Breast epithelium (tissue), 4 donors: ENCODE results near the gene HIPK4. TPM values are rescaled to one million over a fixed set of nuclear protein-coding genes. Genes with fewer than 3 reads are reported as not detected.

Source experiments
- DNase-seq, 2 donors: peaks; one replicate each; pipeline ENCODE4 v3.0.0-alpha.2; 2019; ENCODE audit warnings: low spot score in 2 of 2
- H3K27ac ChIP-seq, 2 donors: fragments of 200-600 bp; sonication (generic) in 1 of 2; one replicate each; pipeline ENCODE4 v1.5.1; 2016 to 2019; ENCODE audit warnings: mild to moderate bottlenecking in 1 of 2
- H3K27me3 ChIP-seq, 2 donors: fragments of 200-600 bp; sonication (generic) in 1 of 2; one replicate each; pipeline versions ENCODE4 v1.5.1 to v1.6.0; 2017 to 2019; ENCODE audit warnings: control low read depth in 1 of 2, mild to moderate bottlenecking in 1 of 2
- H3K36me3 ChIP-seq: fragments of 200-600 bp; one replicate; pipeline ENCODE4 v1.5.1; 2019
- H3K4me1 ChIP-seq, 2 donors: fragments of 200-600 bp; sonication (generic); one replicate each; pipeline ENCODE4 v1.5.1; 2016 to 2019; ENCODE audit warnings: control low read depth in 1 of 2
- H3K4me3 ChIP-seq, 3 donors: fragments of 200-600 bp; sonication (generic); 1 replicate in 2 of 3; 2 replicates in 1 of 3; pipeline ENCODE4 v1.5.1; 2016 to 2019; ENCODE audit warnings: mild to moderate bottlenecking in 3 of 3, moderate library complexity in 2 of 3
- H3K9me3 ChIP-seq, 2 donors: fragments of 200-600 bp; sonication (generic) in 1 of 2; one replicate each; pipeline ENCODE4 v1.5.1; 2016 to 2019; ENCODE audit warnings: control low read depth in 1 of 2
- CTCF ChIP-seq, 3 donors: fragments of 450-650 bp; IDR thresholded peaks; one replicate each; pipeline ENCODE4 v1.5.1; 2016 to 2017; ENCODE audit warnings: antibody characterized with exemption in 3 of 3, mild to moderate bottlenecking in 3 of 3, moderate library complexity in 3 of 3
- POLR2A ChIP-seq: fragments of 450-650 bp; IDR thresholded peaks from one replicate; pipeline ENCODE4 v1.6.1; 2016; ENCODE audit warnings: antibody characterized with exemption, mild to moderate bottlenecking, moderate library complexity
- POLR2AphosphoS5 ChIP-seq, 3 donors: sonication (generic); formaldehyde crosslinking; IDR thresholded peaks; one replicate each; pipeline ENCODE4 v1.6.1; 2017; ENCODE audit warnings: antibody characterized with exemption in 3 of 3
- intact Hi-C: fragments of 100-400 bp; cut with DNase I; formaldehyde crosslinking; loops from one replicate; pipeline ENCODE4 v1.15.1; 2023; ENCODE audit warnings: low total_unique reads
- total RNA-seq, 3 donors: library from RNA; depleted of rRNA; stranded (reverse); fragments of >200 nt; gene quantifications; one replicate each; pipeline ENCODE4 v1.1.0, GENCODE V29; 2016

Gene HIPK4
- total RNA-seq, 3 donors from 2014 or later, result 0.16 to 0.33 TPM; not detected in 1

- peak overlapping the region in 1 of 2 donors; percentile 25 for H3K27ac ChIP-seq
- no peak overlapping the region for H3K4me3 ChIP-seq
- no peak for DNase-seq
- no peak for TF ChIP-seq POLR2AphosphoS5 (IDR thresholded peaks at IDR 0.05)
- no peak for TF ChIP-seq POLR2A
- TF ChIP-seq CTCF (IDR thresholded peaks at IDR 0.05), result no peak
- no peaks in the 10 kb centered on the region for H3K27me3 ChIP-seq
- H3K9me3 ChIP-seq, result no peaks in the 10 kb centered on the region
- intact Hi-C loops, result no loop called here
- no peaks in the 10 kb centered on the region for H3K36me3 ChIP-seq
- no peaks in the 10 kb centered on the region for H3K4me1 ChIP-seq
Observed at GRCh38 chr19:40360708-40361241, 29.2 kb downstream of the HIPK4 start.

- Histone ChIP-seq H3K36me3 (no peaks in the 10 kb centered on the region), H3K9me3 (no peaks in the 10 kb centered on the region), H3K27me3 (no peaks in the 10 kb centered on the region), H3K4me3 (no peak overlapping the region), H3K4me1 (no peaks in the 10 kb centered on the region), H3K27ac (no peak overlapping the region)
- intact Hi-C loops, result no loop called here
- DNase-seq, result no peak
- TF ChIP-seq POLR2AphosphoS5 (IDR thresholded peaks at IDR 0.05) (no peak), CTCF (IDR thresholded peaks at IDR 0.05) (no peak), POLR2A (no peak)
Observed at GRCh38 chr19:40360020-40360707, 29.8 kb downstream of the HIPK4 start.

GRCh38 chr19:40358773-40359172, 31.2 kb downstream of the HIPK4 start:
- Histone ChIP-seq H3K27me3 (no peaks in the 10 kb centered on the region), H3K36me3 (no peaks in the 10 kb centered on the region), H3K9me3 (no peaks in the 10 kb centered on the region), H3K27ac (no peak overlapping the region), H3K4me1 (no peaks in the 10 kb centered on the region), H3K4me3 (no peak overlapping the region)
- no peak for TF ChIP-seq CTCF (IDR thresholded peaks at IDR 0.05)
- no peak for TF ChIP-seq POLR2A
- no peak for TF ChIP-seq POLR2AphosphoS5 (IDR thresholded peaks at IDR 0.05)
- DNase-seq, result no peak
- intact Hi-C loops, result no loop called here

GRCh38 chr19:40357640-40358039, 32.3 kb downstream of the HIPK4 start:
- TF ChIP-seq POLR2A, result no peak
- no peak for TF ChIP-seq POLR2AphosphoS5 (IDR thresholded peaks at IDR 0.05)
- no peak for TF ChIP-seq CTCF (IDR thresholded peaks at IDR 0.05)
- H3K36me3 ChIP-seq, result no peaks in the 10 kb centered on the region
- DNase-seq, result no peak
- intact Hi-C loops, result no loop called here
- no peaks in the 10 kb centered on the region for H3K27me3 ChIP-seq
- no peak overlapping the region for H3K4me3 ChIP-seq
- no peaks in the 10 kb centered on the region for H3K4me1 ChIP-seq
- no peaks in the 10 kb centered on the region for H3K9me3 ChIP-seq
- H3K27ac ChIP-seq, result no peak overlapping the region

- no peaks in the 10 kb centered on the region for H3K9me3 ChIP-seq
- intact Hi-C loops, result no loop called here
Observed at GRCh38 chr19:40356681-40357595, 33.0 kb downstream of the HIPK4 start.

More at GRCh38 chr19:40356681-40357595, 33.0 kb downstream of the HIPK4 start:
- Histone ChIP-seq H3K4me1 (no peaks in the 10 kb centered on the region), H3K27me3 (no peaks in the 10 kb centered on the region), H3K36me3 (no peaks in the 10 kb centered on the region), H3K27ac (no peak overlapping the region), H3K4me3 (no peak overlapping the region)
- no peak for DNase-seq
- TF ChIP-seq POLR2A (no peak), POLR2AphosphoS5 (IDR thresholded peaks at IDR 0.05) (no peak), CTCF (IDR thresholded peaks at IDR 0.05) (no peak)
